ENCODE data around the gene THAP3. TPM values are rescaled to one million over a fixed set of nuclear protein-coding genes. Genes with fewer than 3 reads are reported as not detected.

Gene THAP3
- 31.1 and 33.0 TPM in 2 replicates for total RNA-seq
- polyA plus RNA-seq (2012), result 19.3 TPM

GRCh38 chr1:6624710-6625583 lies at the start of gene THAP3:
TSS of gene THAP3 (plus strand) at chr1:6624868. CDS start at chr1:6625219, 351 bp downstream.
- peak; percentile 93 for DNase-seq (ENCODE audit: low read depth)

- no peak for DNase-seq (ENCODE audit: low read depth)
These were observed 46.7 kb upstream of the THAP3 start for GRCh38 chr1:6577831-6578525.

- no peak for DNase-seq (ENCODE audit: low read depth)
These were observed 45.9 kb upstream of the THAP3 start for GRCh38 chr1:6578624-6579373.

GRCh38 chr1:6579374-6580118 lies 45.1 kb upstream of the THAP3 start, which contains the start of gene ZBTB48:
TSS of gene ZBTB48 (plus strand) at chr1:6579994. CDS start at chr1:6580610, 616 bp downstream.
- peak; percentile 98 for DNase-seq (ENCODE audit: low read depth)

- DNase-seq (ENCODE audit: low read depth), result no peak
These were observed 44.5 kb upstream of the THAP3 start for GRCh38 chr1:6580119-6580592.

- DNase-seq (ENCODE audit: low read depth), result no peak
These were observed 43.9 kb upstream of the THAP3 start for GRCh38 chr1:6580593-6581409.

GRCh38 chr1:6581561-6582305 lies 42.9 kb upstream of the THAP3 start:
- no peak for DNase-seq (ENCODE audit: low read depth)

GRCh38 chr1:6582370-6582769 lies 42.3 kb upstream of the THAP3 start:
- DNase-seq (ENCODE audit: low read depth), result no peak

GRCh38 chr1:6584126-6585080 lies 40.3 kb upstream of the THAP3 start:
- no peak for DNase-seq (ENCODE audit: low read depth)

GRCh38 chr1:6585081-6585722 lies 39.5 kb upstream of the THAP3 start:
- no peak for DNase-seq (ENCODE audit: low read depth)

GRCh38 chr1:6585841-6586240 lies 38.8 kb upstream of the THAP3 start:
- DNase-seq (ENCODE audit: low read depth), result no peak

- DNase-seq (ENCODE audit: low read depth), result no peak
These were observed 38.3 kb upstream of the THAP3 start for GRCh38 chr1:6586404-6586816.

GRCh38 chr1:6587261-6588005 lies 37.2 kb upstream of the THAP3 start:
- peak; percentile 56 for DNase-seq (ENCODE audit: low read depth)

- no peak for DNase-seq (ENCODE audit: low read depth)
These were observed 36.4 kb upstream of the THAP3 start for GRCh38 chr1:6588128-6588892.

- peak; percentile 92 for DNase-seq (ENCODE audit: low read depth)
These were observed 35.7 kb upstream of the THAP3 start for GRCh38 chr1:6588893-6589520.

All from myocyte (in vitro differentiated cells).